Esophagus squamous epithelium (tissue), 5 donors: ENCODE measurements around the gene DNTT. TPM values are rescaled to one million over a fixed set of nuclear protein-coding genes. Genes with fewer than 3 reads are reported as not detected.

Experiments used
- DNase-seq: peaks from one replicate; lab custom pipeline; 2025; lab: John Stamatoyannopoulos, UW
- H3K27ac ChIP-seq, 4 donors: fragments of 200-600 bp; sonication (generic); one replicate each; pipeline ENCODE4 v1.5.1; 2016 to 2019; ENCODE audit warnings: mild to moderate bottlenecking in 1 of 4
- H3K27me3 ChIP-seq, 4 donors: fragments of 200-600 bp; sonication (generic); 1 replicate in 3 of 4; 2 replicates in 1 of 4; pipeline versions ENCODE4 v1.5.1 to v1.6.0; 2017 to 2021; ENCODE audit warnings: antibody characterized with exemption in 1 of 4
- H3K36me3 ChIP-seq, 3 donors: fragments of 200-600 bp; sonication (generic); one replicate each; pipeline ENCODE4 v1.5.1; 2016 to 2019
- H3K4me1 ChIP-seq, 3 donors: fragments of 200-600 bp; sonication (generic); one replicate each; pipeline ENCODE4 v1.5.1; 2017 to 2019
- H3K4me3 ChIP-seq, 4 donors: fragments of 200-600 bp; sonication (generic); 1 replicate in 3 of 4; 2 replicates in 1 of 4; pipeline ENCODE4 v1.5.1; 2016 to 2019; ENCODE audit warnings: mild to moderate bottlenecking in 2 of 4, moderate library complexity in 1 of 4
- H3K9me3 ChIP-seq, 3 donors: fragments of 200-600 bp; sonication (generic); one replicate each; pipeline ENCODE4 v1.5.1; 2016 to 2019
- POLR2A ChIP-seq, 4 donors: fragments of 450-650 bp; IDR thresholded peaks; one replicate each; pipeline ENCODE4 v1.6.1; 2017; ENCODE audit warnings: antibody characterized with exemption in 4 of 4, mild to moderate bottlenecking in 4 of 4, moderate library complexity in 3 of 4
- WGBS, 2 donors: methylation state at CpG; one replicate each; pipeline ENCODE4 v1.1.5; 2018; 5-methylcytosine and 5-hydroxymethylcytosine counted together
- intact Hi-C: fragments of 100-400 bp; cut with DNase I; formaldehyde crosslinking; loops from one replicate; pipeline ENCODE4 v1.15.0; 2022
- total RNA-seq, 4 donors: library from RNA; depleted of rRNA; stranded (reverse); fragments of >200 nt; gene quantifications; one replicate each; pipeline ENCODE4 v1.1.0, GENCODE V29; 2016
- TF ChIP-seq, protein P1 (sequence below), 6 experiments: fragments of 450-650 bp in 4 of 6; fragments of 200-600 bp in 2 of 6; sonication (generic) in 2 of 6; IDR thresholded peaks; one replicate each; pipeline ENCODE4 v1.5.1; 2016 to 2019; ENCODE audit warnings: antibody characterized with exemption in 6 of 6, mild to moderate bottlenecking in 4 of 6, moderate library complexity in 4 of 6
- donor health status: DM: yes; HTN: yes; CAD: no.

Gene DNTT
- total RNA-seq, 4 donors from 2014 or later, result not detected

- Histone ChIP-seq H3K27ac (no peak overlapping the region), H3K4me1 (peaks cover 0 to 36% (median 0%) of the 10 kb centered on the region in 3 donors), H3K9me3 (no peaks in the 10 kb centered on the region), H3K4me3 (no peak overlapping the region), H3K36me3 (peaks cover 0 to 1% (median 0%) of the 10 kb centered on the region in 3 donors), H3K27me3 (no peaks in the 10 kb centered on the region)
- TF ChIP-seq, protein P1, sequence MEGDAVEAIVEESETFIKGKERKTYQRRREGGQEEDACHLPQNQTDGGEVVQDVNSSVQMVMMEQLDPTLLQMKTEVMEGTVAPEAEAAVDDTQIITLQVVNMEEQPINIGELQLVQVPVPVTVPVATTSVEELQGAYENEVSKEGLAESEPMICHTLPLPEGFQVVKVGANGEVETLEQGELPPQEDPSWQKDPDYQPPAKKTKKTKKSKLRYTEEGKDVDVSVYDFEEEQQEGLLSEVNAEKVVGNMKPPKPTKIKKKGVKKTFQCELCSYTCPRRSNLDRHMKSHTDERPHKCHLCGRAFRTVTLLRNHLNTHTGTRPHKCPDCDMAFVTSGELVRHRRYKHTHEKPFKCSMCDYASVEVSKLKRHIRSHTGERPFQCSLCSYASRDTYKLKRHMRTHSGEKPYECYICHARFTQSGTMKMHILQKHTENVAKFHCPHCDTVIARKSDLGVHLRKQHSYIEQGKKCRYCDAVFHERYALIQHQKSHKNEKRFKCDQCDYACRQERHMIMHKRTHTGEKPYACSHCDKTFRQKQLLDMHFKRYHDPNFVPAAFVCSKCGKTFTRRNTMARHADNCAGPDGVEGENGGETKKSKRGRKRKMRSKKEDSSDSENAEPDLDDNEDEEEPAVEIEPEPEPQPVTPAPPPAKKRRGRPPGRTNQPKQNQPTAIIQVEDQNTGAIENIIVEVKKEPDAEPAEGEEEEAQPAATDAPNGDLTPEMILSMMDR (IDR thresholded peaks at IDR 0.05), result no peak
- TF ChIP-seq POLR2A (IDR thresholded peaks at IDR 0.05), result no peak
- intact Hi-C loops, result no loop called here
- no peak for DNase-seq
- 75 to 79% methylated on average over 3 of the region's 3 CpGs for WGBS, 2 donors
These were observed 44.2 kb upstream of the DNTT start for GRCh38 chr10:96260014-96260413.

DNA sequence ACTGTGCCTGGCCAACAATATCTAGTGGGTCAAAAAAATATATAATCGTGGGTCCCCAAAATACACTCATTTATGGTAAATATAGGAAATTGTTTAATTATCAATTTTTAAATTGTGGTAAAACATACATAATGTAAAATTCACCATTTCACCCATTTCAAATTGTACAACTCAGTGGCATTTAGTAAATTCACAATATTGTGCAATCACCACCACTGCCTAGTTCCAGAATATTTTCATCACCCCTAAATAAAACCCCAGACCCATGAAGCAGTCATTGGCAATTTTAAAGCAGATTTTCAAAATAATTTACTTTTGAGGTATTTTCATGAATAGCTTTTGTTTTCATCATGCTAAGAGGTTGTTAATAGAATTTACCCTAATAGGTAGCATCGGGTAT is 43.1 kb upstream of the DNTT start:
- no peak for TF ChIP-seq POLR2A (IDR thresholded peaks at IDR 0.05)
- TF ChIP-seq, protein P1 (IDR thresholded peaks at IDR 0.05), result no peak
- no peak overlapping the region for H3K27ac ChIP-seq

GRCh38 chr10:96261930-96262329 is 42.3 kb upstream of the DNTT start:
- intact Hi-C loops, result no loop called here
- Histone ChIP-seq H3K36me3 (no peaks in the 10 kb centered on the region), H3K4me3 (no peak overlapping the region), H3K27me3 (no peaks in the 10 kb centered on the region), H3K27ac (no peak overlapping the region), H3K9me3 (no peaks in the 10 kb centered on the region), H3K4me1 (peaks cover 0 to 33% (median 5%) of the 10 kb centered on the region in 3 donors)
- no peak for DNase-seq
- TF ChIP-seq, protein P1 (IDR thresholded peaks at IDR 0.05), result no peak
- TF ChIP-seq POLR2A (IDR thresholded peaks at IDR 0.05), result no peak
- 72 to 74% methylated on average over 3 of the region's 3 CpGs for WGBS, 2 donors

More for the DNA sequence above, 43.1 kb upstream of the DNTT start:
- H3K36me3 ChIP-seq, result no peaks in the 10 kb centered on the region
- H3K9me3 ChIP-seq, result no peaks in the 10 kb centered on the region
- peaks cover 0 to 30% (median 0%) of the 10 kb centered on the region in 3 donors for H3K4me1 ChIP-seq
- no peaks in the 10 kb centered on the region for H3K27me3 ChIP-seq
- 80 to 85% methylated on average over 2 of the region's 2 CpGs for WGBS, 2 donors
- DNase-seq, result no peak
- H3K4me3 ChIP-seq, result no peak overlapping the region
- intact Hi-C loops, result no loop called here

DNA sequence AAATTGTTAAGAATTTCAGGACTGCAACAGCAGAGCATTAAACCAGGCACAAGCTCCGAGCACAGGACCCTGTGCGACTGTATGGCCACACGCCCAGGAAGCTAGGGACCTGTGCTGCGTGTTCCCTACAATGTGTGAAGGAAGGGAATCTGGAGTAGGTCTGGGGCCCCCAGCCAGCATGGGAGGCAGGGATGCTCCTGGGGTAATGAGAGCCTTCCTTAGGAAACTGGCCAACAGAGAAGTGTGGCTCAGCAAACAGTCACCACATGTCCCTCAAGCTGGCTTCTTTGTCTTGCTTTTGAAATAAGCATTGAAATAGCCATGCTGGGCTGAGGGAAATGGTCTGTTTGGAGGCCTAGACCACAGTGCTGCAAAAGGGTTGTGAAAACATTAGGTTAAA is 41.1 kb upstream of the DNTT start:
- no peak overlapping the region for H3K4me3 ChIP-seq
- H3K4me1 ChIP-seq, result peaks cover 5 to 45% (median 5%) of the 10 kb centered on the region in 3 donors
- 87 to 91% methylated on average over 4 of the region's 4 CpGs for WGBS, 2 donors
- no peak overlapping the region for H3K27ac ChIP-seq
- H3K36me3 ChIP-seq, result no peaks in the 10 kb centered on the region
- TF ChIP-seq, protein P1 (IDR thresholded peaks at IDR 0.05), result no peak
- no peak for TF ChIP-seq POLR2A (IDR thresholded peaks at IDR 0.05)
- H3K27me3 ChIP-seq, result no peaks in the 10 kb centered on the region
- no peaks in the 10 kb centered on the region for H3K9me3 ChIP-seq
- DNase-seq, result no peak
- intact Hi-C loops, result no loop called here

DNA sequence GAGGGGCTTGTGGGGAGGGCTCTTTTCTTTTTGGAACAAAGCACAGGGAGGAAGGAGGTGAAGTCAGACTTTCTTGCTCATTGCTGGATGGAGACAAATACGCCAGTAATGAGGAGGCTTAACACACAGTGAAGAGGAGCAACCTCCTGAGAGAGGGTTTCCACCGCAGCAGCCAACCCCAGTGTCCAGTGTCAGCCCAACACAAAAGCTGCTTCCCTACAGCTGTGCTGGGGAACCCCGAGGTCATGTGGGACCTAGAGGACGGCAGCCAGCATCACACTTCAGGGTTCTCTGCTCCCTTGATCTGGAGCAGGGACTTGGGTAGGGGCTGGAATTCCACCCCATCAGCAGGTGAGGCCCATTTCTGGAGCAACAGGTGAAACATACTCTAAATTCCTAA is 40.6 kb upstream of the DNTT start:
- intact Hi-C loops, result no loop called here
- Histone ChIP-seq H3K36me3 (no peaks in the 10 kb centered on the region), H3K4me1 (peaks cover 5 to 45% (median 5%) of the 10 kb centered on the region in 3 donors), H3K27ac (no peak overlapping the region), H3K9me3 (no peaks in the 10 kb centered on the region), H3K4me3 (no peak overlapping the region), H3K27me3 (no peaks in the 10 kb centered on the region)
- WGBS, 2 donors, result 77 to 84% methylated on average over 3 to 4 of the region's 4 CpGs
- DNase-seq, result no peak
- TF ChIP-seq, protein P1 (IDR thresholded peaks at IDR 0.05), result no peak
- TF ChIP-seq POLR2A (IDR thresholded peaks at IDR 0.05), result no peak
